ENCODE data around the gene ASTN1.

ASTN1 gene

GRCh38 chr1:176884911-176885310, 279.6 kb downstream of the ASTN1 start:
- no peak overlapping the region for H3K4me2 ChIP-seq (ENCODE audit: low read length, poor library complexity, severe bottlenecking)
- H3K23ac ChIP-seq (ENCODE audit: low read length in 2 of 2): no peak overlapping the region
- H3K27ac ChIP-seq (ENCODE audit: low read length, poor library complexity, severe bottlenecking): no peak overlapping the region
- no peaks in the 10 kb centered on the region for H3K36me3 ChIP-seq (ENCODE audit: control insufficient read depth in 1 of 2, insufficient read depth in 2 of 2, low read depth in 1 of 2, low read length in 2 of 2)
- H4K8ac ChIP-seq (ENCODE audit: low read length): no peak overlapping the region
- H2AK5ac ChIP-seq (ENCODE audit: low read length, severe bottlenecking): no peak overlapping the region
- no peaks in the 10 kb centered on the region for H3K4me1 ChIP-seq (ENCODE audit: control insufficient read depth, insufficient read depth, low read depth, low read length)
- no peak overlapping the region for H3K4me3 ChIP-seq (ENCODE audit: insufficient read depth in 1 of 2, low read depth in 1 of 2, low read length in 2 of 2)
- no peak overlapping the region for H3K4ac ChIP-seq (ENCODE audit: low read depth in 1 of 2, low read length in 2 of 2)
- H2BK5ac ChIP-seq (ENCODE audit: low read depth, low read length, poor library complexity, severe bottlenecking): no peak overlapping the region
- no peak overlapping the region for H2AFZ ChIP-seq (ENCODE audit: low read depth, low read length)
- no peak for DNase-seq
- no peaks in the 10 kb centered on the region for H3K9me3 ChIP-seq (ENCODE audit: control insufficient read depth, low read length)
- no peak overlapping the region for H2BK12ac ChIP-seq (ENCODE audit: low read length in 2 of 2)
- H3K18ac ChIP-seq (ENCODE audit: low read depth in 1 of 2, low read length in 2 of 2): no peak overlapping the region
- H3K9ac ChIP-seq (ENCODE audit: low read length): no peak overlapping the region
- H3K79me1 ChIP-seq (replicated peaks; ENCODE audit: low read length, poor library complexity, severe bottlenecking): no peaks in the 10 kb centered on the region
- 100% methylated on average over 1 of the region's 1 CpG for WGBS
- no peak overlapping the region for H2BK120ac ChIP-seq (ENCODE audit: low read depth, low read length)
- no peak overlapping the region for H3K14ac ChIP-seq (ENCODE audit: low read length in 2 of 2)
- H2BK15ac ChIP-seq (ENCODE audit: low read depth, poor library complexity, severe bottlenecking): no peak overlapping the region
- H3K27me3 ChIP-seq (ENCODE audit: control insufficient read depth in 1 of 2, insufficient read depth in 1 of 2, low read length in 2 of 2): peaks cover 0 to 5% of the 10 kb centered on the region in 2 experiments
- no peak overlapping the region for H4K91ac ChIP-seq (ENCODE audit: low read length)

GRCh38 chr1:176884286-176884685, 280.2 kb downstream of the ASTN1 start:
- Histone ChIP-seq H2BK15ac (ENCODE audit: low read depth, poor library complexity, severe bottlenecking) (no peak overlapping the region), H4K91ac (ENCODE audit: low read length) (no peak overlapping the region), H3K9ac (ENCODE audit: low read length) (no peak overlapping the region), H3K9me3 (ENCODE audit: control insufficient read depth, low read length) (no peaks in the 10 kb centered on the region), H3K4me1 (ENCODE audit: control insufficient read depth, insufficient read depth, low read depth, low read length) (no peaks in the 10 kb centered on the region), H3K79me1 (replicated peaks; ENCODE audit: low read length, poor library complexity, severe bottlenecking) (no peaks in the 10 kb centered on the region), H3K18ac (ENCODE audit: low read depth in 1 of 2, low read length in 2 of 2) (no peak overlapping the region), H3K4ac (ENCODE audit: low read depth in 1 of 2, low read length in 2 of 2) (no peak overlapping the region), H3K4me2 (ENCODE audit: low read length, poor library complexity, severe bottlenecking) (no peak overlapping the region), H3K4me3 (ENCODE audit: insufficient read depth in 1 of 2, low read depth in 1 of 2, low read length in 2 of 2) (no peak overlapping the region), H2BK120ac (ENCODE audit: low read depth, low read length) (no peak overlapping the region), H3K36me3 (ENCODE audit: control insufficient read depth in 1 of 2, insufficient read depth in 2 of 2, low read depth in 1 of 2, low read length in 2 of 2) (no peaks in the 10 kb centered on the region), H2BK12ac (ENCODE audit: low read length in 2 of 2) (no peak overlapping the region), H4K8ac (ENCODE audit: low read length) (no peak overlapping the region), H3K14ac (ENCODE audit: low read length in 2 of 2) (no peak overlapping the region), H3K23ac (ENCODE audit: low read length in 2 of 2) (no peak overlapping the region), H3K27ac (ENCODE audit: low read length, poor library complexity, severe bottlenecking) (no peak overlapping the region), H2AK5ac (ENCODE audit: low read length, severe bottlenecking) (no peak overlapping the region), H3K27me3 (ENCODE audit: control insufficient read depth in 1 of 2, insufficient read depth in 1 of 2, low read length in 2 of 2) (peaks cover 0 to 5% of the 10 kb centered on the region in 2 experiments), H2AFZ (ENCODE audit: low read depth, low read length) (no peak overlapping the region), H2BK5ac (ENCODE audit: low read depth, low read length, poor library complexity, severe bottlenecking) (no peak overlapping the region)
- 62% methylated on average over 4 of the region's 4 CpGs for WGBS
- no peak for DNase-seq

DNA sequence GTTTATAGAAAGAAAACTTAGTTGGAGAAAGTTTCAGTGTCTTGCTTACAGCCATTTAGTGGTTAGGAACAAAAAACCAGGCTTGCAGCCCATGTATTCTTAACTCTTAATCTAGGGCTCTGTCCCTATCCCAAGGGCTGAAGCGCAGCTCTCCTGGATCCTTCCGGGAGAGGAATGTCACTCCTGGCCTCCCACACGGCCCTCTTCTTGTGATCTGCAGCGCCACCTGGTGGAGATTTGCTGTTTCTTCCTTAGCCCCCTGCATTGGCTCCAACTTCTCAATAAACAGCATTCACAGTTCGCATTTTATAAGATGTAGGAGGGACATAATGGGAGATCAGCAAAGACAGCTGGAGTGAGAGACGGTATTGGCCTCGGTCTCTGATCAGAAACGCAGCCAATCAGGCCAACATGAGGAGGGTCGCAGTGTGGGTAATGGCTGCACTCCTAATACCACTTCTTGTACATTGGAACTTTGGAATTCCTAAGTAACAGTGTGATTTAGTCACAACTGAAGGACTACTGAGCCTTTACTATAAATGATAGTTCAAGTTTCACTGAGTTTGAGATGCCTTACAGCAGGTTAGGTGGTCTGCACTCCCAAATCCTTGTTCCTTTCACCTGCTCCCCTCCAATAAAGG, 283.4 kb downstream of the ASTN1 start:
- H3K4me2 ChIP-seq (ENCODE audit: low read length, poor library complexity, severe bottlenecking): no peak overlapping the region
- H2AFZ ChIP-seq (ENCODE audit: low read depth, low read length): no peak overlapping the region
- no peaks in the 10 kb centered on the region for H3K27me3 ChIP-seq (ENCODE audit: control insufficient read depth in 1 of 2, insufficient read depth in 1 of 2, low read length in 2 of 2)
- H3K9me3 ChIP-seq (ENCODE audit: control insufficient read depth, low read length): no peaks in the 10 kb centered on the region
- no peak overlapping the region for H3K23ac ChIP-seq (ENCODE audit: low read length in 2 of 2)
- 15% methylated on average over 8 of the region's 9 CpGs for WGBS
- no peak overlapping the region for H2BK120ac ChIP-seq (ENCODE audit: low read depth, low read length)
- H2BK5ac ChIP-seq (ENCODE audit: low read depth, low read length, poor library complexity, severe bottlenecking): no peak overlapping the region
- H3K4ac ChIP-seq (ENCODE audit: low read depth in 1 of 2, low read length in 2 of 2): no peak overlapping the region
- no peak overlapping the region for H3K9ac ChIP-seq (ENCODE audit: low read length)
- H4K91ac ChIP-seq (ENCODE audit: low read length): no peak overlapping the region
- no peaks in the 10 kb centered on the region for H3K36me3 ChIP-seq (ENCODE audit: control insufficient read depth in 1 of 2, insufficient read depth in 2 of 2, low read depth in 1 of 2, low read length in 2 of 2)
- peak; percentile 68 for DNase-seq
- no peaks in the 10 kb centered on the region for H3K4me1 ChIP-seq (ENCODE audit: control insufficient read depth, insufficient read depth, low read depth, low read length)
- H3K14ac ChIP-seq (ENCODE audit: low read length in 2 of 2): no peak overlapping the region
- H2AK5ac ChIP-seq (ENCODE audit: low read length, severe bottlenecking): no peak overlapping the region
- H4K8ac ChIP-seq (ENCODE audit: low read length): no peak overlapping the region
- no peak overlapping the region for H2BK15ac ChIP-seq (ENCODE audit: low read depth, poor library complexity, severe bottlenecking)
- no peaks in the 10 kb centered on the region for H3K79me1 ChIP-seq (replicated peaks; ENCODE audit: low read length, poor library complexity, severe bottlenecking)
- H3K18ac ChIP-seq (ENCODE audit: low read depth in 1 of 2, low read length in 2 of 2): no peak overlapping the region
- H3K4me3 ChIP-seq (ENCODE audit: insufficient read depth in 1 of 2, low read depth in 1 of 2, low read length in 2 of 2): no peak overlapping the region
- no peak overlapping the region for H3K27ac ChIP-seq (ENCODE audit: low read length, poor library complexity, severe bottlenecking)
- H2BK12ac ChIP-seq (ENCODE audit: low read length in 2 of 2): no peak overlapping the region

DNA sequence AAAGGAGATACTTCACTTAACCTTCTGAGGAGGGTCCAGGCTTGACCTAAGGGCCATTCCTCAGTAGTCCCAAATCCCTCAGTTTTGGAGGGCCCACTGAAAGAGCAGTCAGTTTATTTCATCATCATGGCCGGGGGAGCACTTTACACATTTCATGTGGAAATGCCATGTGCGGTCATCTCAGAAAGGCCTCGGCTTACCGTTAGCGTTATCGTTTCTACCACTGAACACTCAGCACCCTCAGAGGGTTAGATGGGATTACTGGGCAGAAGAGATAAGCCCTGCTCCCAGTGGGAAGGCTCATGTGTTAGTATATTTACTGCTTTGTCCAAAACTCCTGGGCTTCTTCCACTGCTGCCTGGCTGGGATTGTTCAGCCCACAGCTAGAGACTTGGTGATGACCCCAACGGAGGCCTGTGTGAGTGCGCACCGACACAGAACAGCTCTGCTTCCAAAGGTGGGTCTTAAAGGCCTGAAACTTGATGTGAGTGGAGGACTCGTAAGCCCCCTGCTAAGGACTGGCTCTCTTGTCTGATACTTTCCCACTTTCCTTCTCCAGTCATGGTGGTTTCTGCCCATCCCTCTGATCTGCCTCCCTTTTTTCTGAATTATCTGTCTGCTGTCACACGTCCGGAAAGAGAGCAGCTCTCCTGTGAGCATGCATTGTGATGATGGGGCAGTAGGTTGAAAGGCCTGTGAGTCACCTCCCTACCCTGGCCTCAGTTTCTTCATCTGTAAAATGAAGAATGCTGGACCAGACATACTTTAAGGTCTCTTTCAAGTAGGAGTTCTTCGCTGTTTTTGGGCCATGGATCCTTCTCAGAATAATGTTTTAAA, 284.5 kb downstream of the ASTN1 start:
- H2AK5ac ChIP-seq (ENCODE audit: low read length, severe bottlenecking): no peak overlapping the region
- H3K4me1 ChIP-seq (ENCODE audit: control insufficient read depth, insufficient read depth, low read depth, low read length): no peaks in the 10 kb centered on the region
- H3K14ac ChIP-seq (ENCODE audit: low read length in 2 of 2): no peak overlapping the region
- H3K9me3 ChIP-seq (ENCODE audit: control insufficient read depth, low read length): no peaks in the 10 kb centered on the region
- H3K27me3 ChIP-seq (ENCODE audit: control insufficient read depth in 1 of 2, insufficient read depth in 1 of 2, low read length in 2 of 2): no peaks in the 10 kb centered on the region
- no peak overlapping the region for H3K9ac ChIP-seq (ENCODE audit: low read length)
- no peaks in the 10 kb centered on the region for H3K36me3 ChIP-seq (ENCODE audit: control insufficient read depth in 1 of 2, insufficient read depth in 2 of 2, low read depth in 1 of 2, low read length in 2 of 2)
- no peak overlapping the region for H2BK15ac ChIP-seq (ENCODE audit: low read depth, poor library complexity, severe bottlenecking)
- H3K4me3 ChIP-seq (ENCODE audit: insufficient read depth in 1 of 2, low read depth in 1 of 2, low read length in 2 of 2): no peak overlapping the region
- WGBS: 92% methylated on average over 10 of the region's 13 CpGs
- no peak for DNase-seq
- H3K79me1 ChIP-seq (replicated peaks; ENCODE audit: low read length, poor library complexity, severe bottlenecking): no peaks in the 10 kb centered on the region
- H4K91ac ChIP-seq (ENCODE audit: low read length): no peak overlapping the region
- no peak overlapping the region for H2BK5ac ChIP-seq (ENCODE audit: low read depth, low read length, poor library complexity, severe bottlenecking)
- H2AFZ ChIP-seq (ENCODE audit: low read depth, low read length): no peak overlapping the region
- H4K8ac ChIP-seq (ENCODE audit: low read length): no peak overlapping the region
- no peak overlapping the region for H3K4ac ChIP-seq (ENCODE audit: low read depth in 1 of 2, low read length in 2 of 2)
- H3K27ac ChIP-seq (ENCODE audit: low read length, poor library complexity, severe bottlenecking): no peak overlapping the region
- no peak overlapping the region for H2BK120ac ChIP-seq (ENCODE audit: low read depth, low read length)
- H3K23ac ChIP-seq (ENCODE audit: low read length in 2 of 2): no peak overlapping the region
- H2BK12ac ChIP-seq (ENCODE audit: low read length in 2 of 2): no peak overlapping the region
- no peak overlapping the region for H3K4me2 ChIP-seq (ENCODE audit: low read length, poor library complexity, severe bottlenecking)
- H3K18ac ChIP-seq (ENCODE audit: low read depth in 1 of 2, low read length in 2 of 2): no peak overlapping the region

All from mesenchymal stem cell (in vitro differentiated cells and primary cell).